D341Med (cell line): Measurements from ENCODE around the gene P2RY2.

Experiments used
- DNase-seq: peaks from one replicate; pipeline ENCODE4 v3.0.0; 2012; ENCODE audit warnings: low spot score

The P2RY2 gene

DNA sequence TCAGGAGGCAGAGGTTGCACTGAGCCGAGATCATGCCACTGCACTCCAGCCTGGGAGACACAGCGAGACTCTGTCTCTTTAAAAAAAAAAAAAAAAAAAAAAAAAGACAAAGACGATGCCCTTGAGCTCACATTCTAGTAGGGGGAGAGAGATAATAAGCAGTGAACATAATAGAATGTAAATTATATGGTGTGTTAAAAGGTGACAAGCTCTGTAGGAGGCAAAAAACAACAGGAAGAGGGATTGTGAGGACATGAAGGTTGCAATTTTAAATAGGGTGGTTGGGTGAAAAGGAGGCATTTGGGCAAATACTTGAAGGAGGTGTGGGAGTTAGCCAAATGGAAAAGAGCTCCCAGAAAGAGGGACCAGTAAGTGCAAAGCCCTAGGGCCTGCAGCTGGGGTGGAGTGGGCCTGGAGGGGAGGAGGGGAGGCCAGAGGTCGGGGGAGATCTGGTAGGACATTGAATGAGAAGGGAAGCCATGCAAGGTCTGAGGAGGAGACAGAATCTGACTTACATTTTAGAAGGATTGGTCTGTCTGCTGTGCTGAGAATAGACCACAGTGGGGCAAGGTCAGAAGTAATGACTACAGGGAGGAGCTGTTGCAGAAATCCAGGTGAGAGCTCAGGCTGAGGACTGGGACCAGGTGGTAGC, 26.6 kb downstream of the P2RY2 start:
- no peak for DNase-seq

DNA sequence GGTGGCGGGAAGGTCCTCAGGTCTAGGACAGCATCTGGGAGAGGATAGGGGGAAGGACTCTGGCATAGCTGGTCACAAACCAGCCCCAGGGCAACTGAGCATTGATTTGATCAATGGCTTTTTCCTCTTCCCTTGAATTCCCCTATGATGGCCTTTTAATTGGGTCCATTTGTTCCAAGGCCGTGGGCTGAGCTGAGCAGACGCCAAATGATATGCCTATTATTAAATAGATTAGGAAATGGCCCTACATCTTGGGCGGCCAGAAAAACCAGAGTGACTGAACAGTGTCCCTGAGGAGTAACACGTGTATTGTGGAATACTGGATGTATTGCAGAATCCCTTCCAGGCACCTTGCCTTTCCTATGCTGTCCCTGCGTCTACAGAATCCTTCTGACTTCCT, 27.4 kb downstream of the P2RY2 start:
- DNase-seq, result no peak

DNA sequence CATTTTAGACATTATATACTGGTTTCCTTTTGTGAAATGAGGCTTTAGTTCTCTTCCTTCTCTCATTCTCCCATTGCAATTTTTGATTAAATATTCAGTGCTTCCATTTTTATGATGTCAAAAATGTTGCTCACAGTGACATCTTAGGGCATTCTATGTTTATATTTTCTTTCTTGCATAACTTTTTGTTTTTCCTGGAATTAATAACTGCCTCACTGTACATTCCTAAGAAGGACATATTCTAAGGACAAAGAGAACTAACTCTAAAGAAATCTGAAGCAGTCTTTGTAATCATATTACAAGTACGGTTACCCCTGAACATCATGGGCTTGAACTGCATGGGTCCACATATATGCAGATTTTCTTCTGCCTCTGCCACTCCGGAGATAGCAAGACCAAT, 28.2 kb downstream of the P2RY2 start:
- no peak for DNase-seq

DNA sequence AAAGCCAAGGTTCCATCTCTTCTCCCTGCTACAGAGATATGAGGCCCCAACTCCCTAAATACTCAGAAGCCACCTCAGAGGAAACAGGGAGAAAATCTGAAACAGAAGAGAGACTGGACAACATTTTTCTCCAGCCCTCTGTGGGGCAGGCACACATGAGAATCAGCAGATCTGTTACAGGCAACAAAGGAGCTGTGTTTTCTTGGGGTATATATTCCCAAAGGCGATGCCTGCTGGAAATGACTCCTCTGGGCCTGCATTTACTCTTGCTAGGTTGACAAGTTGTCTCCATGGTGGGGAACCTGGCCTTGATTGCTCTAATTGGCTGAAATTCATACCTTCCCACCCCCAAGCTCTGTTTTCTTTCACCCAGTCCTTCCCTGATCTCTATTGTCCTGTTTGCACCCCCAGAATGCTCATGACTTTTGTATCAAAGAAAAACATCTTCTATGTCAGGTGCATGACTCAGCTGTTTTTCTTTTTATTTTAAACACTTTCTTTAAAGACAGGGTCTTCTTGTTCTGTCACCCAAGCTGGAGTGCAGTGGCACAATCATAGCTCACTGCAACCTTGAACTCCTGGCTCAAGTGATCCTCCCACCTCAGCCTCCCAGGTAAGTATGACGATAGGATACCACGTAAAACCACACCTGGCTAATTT, 30.6 kb downstream of the P2RY2 start:
- no peak for DNase-seq

DNA sequence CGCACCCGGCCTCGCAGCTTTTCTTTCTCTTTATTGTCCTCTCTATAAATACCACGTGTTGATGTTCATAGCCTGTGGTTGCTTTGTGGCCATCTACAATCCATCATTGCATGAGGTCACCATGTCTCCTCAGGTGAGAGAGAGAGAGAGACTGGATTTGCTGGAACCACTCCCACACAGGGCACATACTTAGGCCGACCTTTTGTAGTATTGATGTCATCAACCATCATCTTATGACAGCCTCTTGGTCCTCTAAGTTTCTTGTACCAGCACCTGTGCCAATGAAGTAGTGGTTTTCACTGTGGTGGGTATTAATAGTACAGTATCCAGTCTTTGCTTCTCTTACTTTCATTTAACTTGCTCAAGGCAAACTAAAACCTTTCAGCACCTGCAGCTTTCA, 31.2 kb downstream of the P2RY2 start:
- DNase-seq, result no peak

DNA sequence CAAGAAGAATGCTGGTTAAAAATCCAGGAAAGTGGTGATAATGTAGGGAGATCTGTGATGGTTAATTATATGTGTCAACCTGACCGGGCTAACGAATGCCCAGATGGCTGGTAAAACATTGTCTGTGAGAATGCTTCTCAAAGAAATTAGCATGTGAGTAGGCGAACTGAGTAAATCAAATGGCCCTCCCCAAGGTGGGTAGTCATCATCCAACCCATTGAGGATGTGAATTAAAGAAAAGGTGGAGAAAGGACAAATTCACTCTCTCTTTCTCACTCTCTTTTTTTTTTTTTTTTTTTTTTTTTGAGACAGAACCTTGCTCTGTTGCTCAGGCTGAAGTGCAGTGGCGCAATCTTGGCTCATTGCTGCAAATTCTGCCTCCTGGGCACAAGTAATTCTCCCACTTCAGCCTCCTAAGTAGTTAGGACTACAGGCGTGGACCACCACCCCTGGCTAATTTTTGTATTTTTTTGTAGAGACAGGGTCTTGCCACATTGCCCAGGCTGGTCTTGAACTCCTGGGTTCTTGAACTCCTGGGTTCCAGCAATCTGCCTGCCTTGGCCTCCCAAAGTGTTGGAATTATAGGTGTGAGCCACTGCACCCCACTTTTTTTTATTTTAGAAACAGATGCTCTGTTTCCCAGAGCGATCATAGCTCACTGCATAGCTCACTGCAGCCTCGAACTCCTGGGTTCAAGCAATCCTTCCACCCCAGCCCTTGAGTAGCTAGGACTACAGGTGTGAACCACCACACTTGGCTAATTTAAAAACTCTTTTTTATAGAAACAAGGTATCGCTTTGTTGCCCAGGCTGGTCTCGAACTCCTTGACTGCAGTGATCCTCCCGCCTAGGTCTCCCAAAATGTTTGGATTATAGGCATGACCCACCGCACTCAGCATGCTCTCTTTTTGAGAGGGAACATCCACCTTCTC, 32.0 kb downstream of the P2RY2 start:
- DNase-seq, result no peak

DNA sequence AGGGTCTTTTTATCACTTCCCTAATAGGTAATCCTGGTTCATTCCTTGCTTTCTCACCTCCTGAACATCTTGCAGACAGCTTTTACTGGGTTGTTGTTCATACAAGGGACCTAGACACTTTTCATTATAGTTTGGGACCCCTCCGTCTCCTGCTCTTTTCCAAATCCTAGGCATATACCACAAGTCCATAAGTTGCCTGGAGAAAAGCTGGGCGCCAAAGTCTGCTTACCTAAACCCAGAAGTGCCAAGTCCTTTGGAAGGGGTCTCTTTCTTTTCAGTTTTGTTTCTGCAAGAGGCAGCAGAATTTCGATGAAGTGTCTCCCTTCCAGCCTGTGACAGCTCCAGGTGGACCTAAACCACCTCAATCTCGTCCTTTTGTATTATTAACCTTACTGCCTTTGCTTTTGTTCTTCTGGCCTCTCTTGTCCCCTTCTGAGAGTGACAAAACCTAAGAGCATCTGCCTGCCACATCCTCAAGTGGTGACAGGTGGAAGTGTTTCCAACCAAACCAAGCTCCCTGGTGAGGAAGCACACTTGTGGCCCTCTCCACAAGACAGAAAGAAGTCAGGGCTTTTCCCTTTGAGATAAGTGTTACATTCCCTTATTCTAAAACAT, 34.6 kb downstream of the P2RY2 start:
- peak; percentile 36 for DNase-seq

DNA sequence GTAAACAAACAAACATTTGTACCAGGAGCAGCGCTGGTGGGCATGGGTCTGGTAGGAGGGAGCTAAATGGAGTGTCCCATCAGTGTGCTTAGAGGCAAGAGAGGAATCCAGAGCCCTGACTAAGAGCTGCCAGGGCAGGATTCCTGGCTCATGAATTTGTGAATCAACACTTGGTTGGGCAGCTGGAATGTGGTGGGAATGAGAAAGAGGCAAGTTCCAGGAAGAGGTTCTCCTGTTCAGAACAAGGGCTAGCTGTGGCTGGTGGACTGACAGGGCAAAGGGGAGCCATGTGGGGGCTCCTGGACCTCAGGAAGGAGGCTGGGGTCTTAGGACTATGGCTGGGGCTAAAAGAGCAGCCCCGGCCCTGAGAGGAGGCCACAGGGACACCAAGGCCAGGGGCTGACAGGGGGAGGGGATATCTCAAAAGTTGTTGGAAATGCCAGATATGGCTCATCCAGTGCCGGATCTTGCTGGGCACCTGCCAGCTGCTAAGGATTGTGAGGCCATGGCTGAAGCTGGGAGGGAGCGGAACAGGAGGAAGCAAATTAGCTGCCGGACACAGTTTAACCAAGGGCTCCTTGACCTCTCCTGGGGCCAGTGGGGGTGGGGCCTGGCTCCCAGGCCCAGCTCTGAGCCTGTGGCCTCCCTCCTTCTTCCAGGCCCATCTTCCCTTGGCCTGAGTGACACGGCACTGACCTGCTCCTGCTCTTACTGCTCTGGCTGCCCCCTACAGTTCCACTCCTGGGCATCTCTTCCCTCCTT, 39.4 kb downstream of the P2RY2 start:
- DNase-seq, result no peak

DNA sequence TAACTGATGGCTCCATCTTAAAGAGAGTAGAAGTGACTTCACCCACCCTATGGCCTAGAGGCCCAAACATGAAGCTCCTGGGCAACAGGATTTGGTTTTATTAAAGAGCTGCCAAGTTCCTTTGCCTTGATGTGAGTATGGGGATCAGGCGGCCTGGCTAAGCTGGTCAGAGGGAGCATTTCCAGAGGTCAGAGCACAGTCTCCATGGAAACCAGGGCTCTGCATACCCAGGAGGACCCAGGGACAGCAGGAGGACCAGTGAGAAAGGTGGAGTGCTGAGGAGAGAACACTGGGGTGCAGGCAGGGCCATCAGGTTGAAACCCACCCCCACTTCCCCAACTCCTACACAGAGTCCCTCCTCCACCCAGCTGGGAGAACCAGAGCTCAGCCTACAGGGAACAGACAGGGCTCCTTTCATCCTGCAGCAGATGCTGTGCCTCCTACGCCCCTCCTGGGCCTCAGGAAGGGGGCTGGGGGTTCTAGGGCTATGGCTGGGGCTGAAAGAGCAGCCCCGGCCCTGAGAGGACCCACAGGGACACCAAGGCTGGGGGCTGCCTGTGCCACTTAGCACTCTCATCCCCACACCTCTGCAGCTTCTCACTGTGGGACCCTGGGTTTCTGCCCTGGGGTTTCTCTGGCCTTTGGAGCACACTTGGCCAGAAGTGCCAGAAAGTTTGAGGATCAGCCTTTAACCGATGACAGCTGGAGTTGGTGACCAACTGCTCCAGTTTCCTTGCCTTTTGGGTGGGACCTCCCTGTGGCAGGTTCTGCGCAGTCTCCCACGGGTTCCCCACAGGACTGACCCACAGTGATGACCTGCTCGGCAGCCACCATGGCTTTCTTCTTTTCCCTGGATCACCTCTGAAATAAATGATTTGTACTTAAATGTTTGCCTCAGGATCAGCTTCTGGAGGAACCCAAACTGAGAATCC, 40.3 kb downstream of the P2RY2 start:
- peak; percentile 4 for DNase-seq

DNA sequence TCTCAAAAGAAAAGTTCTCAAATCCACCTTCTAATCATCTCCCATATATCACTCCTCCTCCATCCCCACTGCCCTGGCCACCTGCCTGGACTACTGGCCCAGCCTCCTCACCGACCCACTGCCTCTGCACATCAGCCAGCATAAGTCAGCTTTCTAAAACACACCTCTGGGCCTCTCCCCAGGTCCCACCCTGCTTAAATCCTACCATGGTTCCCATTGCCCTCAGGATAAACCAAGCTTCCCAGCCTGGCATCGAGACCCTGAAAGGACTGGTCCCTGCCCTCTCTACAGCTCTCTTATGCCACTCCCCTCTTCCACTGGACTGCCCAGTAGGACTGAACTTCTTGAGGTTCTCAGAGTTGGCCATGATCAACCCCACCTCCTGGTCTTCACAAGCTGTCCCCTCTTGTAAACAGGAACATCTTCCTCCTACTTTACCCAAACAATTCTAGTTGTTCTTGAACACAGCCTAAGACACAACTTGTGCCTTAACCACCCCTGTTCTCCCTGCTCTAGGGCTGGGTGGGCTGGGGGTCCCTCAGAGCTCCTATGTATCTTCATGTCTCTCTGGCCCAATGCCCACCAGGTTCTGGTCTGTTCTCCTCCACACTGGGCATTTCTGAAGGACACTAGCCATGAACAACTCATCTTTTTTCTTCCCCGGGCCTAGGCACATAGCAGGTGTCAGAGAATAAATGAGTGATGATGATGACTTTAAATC, 41.5 kb downstream of the P2RY2 start:
- DNase-seq, result peak; percentile 4

DNA sequence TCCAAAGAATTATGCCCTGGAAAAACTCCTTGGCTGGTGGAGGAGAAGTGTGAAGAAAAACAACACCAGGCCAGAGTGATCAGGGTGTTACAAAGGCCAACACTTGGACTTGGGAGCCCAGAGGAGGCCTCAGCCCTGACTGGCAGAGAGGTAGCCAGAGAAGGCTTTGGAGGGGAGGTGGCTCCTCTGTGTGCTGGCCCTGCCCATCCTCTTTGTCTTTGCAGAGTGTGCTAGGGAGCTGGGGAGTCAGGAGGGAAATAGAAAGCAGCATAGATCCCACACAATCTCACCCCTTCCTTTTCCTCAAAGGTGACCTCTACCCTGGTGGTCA, 42.0 kb downstream of the P2RY2 start:
- no peak for DNase-seq

DNA sequence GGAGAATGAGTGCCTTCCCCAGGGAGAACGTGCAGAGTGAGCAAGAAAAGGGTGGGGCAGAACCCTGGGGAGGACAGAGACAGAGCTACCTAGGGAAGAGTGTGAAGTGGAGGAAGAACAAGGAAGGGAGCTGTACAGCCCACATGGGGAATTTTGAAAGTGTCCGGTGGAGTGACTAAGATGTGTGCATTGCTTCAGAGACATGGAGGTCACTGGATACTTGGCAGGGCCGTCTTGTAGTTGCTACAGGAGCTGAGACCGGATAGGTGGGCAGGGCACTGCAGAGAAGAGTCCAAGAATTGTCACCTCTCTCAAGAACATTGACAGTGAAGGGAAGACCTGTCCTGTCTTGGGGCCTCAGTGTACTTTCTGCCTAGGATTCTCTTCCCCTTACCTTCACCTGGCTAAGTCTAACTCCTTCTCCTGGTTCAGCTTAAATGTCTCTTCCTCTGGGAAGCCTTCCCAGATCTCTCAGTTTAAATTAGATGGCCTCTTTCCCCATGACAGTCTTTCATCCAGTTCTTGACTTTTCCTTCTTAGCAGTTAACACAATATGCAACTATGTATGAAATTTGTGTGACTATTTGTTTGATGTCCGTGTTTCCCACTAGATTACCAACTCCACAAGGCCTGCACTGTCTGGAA, 44.9 kb downstream of the P2RY2 start:
- DNase-seq, result peak; percentile 4

DNA sequence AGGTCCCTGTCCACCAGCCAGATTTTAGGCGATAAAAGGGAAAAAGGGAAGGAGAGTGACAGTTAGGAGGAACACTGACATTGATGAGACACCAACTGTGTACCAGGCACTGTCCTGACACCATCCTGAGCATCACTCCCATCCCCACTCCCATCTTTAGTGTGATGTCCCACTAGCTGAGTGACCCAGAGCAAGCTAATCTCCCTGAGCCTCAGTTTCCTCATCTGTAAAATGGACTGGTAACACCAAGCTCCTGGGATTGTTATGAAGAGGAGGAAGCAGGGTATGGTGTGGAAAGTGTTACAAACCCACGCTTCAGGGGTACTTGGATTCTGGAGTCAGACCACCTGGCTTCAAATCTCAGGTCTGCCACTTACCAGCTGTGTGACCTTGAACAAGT, 45.6 kb downstream of the P2RY2 start:
- DNase-seq, result no peak

DNA sequence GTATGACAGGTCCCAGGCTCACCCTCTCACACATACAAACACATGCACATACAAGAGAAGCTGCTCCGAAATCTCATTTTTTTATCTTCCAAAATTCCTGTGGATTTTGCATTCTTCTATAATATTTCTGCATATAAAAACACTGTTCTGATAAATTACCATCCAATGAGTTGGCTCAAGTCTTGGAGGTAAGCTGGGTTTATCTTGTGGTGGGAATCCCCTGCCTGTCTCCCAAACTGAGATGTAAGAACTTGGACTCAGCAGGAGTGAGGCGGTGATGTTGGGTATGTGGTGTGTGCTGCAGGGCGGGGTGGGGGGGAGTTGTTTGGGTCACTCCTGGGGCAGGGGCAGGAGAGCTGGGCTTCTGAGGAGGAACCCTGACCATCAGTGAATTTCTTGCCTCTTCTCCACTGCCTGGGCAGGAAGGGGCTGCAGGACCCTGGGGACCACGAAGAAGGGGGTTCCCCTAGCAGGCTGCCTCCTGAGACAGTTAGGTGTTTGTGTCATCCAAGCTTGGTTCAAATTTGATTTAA, 47.3 kb downstream of the P2RY2 start:
- DNase-seq, result no peak

DNA sequence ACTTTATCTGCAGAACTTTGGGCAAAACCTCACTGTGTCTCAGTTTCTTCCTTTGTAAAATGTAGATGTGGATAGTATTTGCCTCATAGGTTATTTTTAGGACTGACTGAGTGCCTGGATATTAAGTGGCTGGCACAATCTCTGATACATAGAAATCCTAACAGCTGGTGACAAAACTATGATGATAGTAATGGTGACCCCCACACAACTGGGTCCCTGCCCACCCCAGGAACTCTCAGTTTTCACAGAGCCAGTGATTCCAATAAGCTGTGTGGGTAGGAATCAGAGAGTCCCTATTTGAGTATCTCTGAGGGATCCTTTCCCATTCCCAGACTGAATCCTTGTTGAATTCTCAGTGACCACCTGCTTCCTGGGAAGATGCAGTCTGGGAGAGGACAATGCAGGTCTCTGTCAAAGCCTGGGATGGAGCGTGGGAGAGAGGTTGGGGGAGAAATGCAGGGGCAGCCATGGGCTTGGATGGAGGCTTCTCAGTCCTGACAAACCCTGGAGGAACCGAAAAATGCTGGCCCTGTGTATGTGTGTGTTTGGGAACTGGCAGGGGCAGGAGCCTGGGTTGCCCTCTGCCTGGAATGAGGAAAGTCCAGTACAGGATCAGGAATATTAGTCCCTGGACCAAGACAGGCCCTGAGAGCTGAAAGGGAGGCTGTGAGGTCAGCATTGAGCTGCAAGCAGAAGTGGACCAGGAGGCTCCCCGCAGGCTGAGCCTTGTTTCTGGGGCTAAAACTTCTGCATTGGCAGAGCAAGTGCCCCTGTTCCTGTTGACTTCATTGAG, 48.0 kb downstream of the P2RY2 start:
- no peak for DNase-seq

DNA sequence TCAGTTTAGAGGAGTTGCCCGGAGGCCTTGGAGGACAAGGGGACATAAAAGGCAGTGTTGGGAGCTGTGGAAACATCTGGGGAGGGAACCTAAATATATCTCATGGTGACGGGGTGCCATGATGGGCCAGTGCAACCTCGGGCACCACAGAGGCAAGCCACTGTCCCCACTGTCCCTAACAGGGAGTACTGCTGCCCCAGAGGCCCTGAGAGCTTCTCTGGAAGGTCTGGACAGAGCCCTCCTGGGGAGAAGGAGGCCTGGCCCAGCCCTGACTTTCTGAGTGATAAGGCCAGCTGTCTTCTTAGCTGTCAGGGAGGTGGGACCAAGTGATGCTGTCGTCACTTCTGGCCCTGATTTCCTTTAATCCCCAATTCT, 48.6 kb downstream of the P2RY2 start:
- DNase-seq, result no peak

DNA sequence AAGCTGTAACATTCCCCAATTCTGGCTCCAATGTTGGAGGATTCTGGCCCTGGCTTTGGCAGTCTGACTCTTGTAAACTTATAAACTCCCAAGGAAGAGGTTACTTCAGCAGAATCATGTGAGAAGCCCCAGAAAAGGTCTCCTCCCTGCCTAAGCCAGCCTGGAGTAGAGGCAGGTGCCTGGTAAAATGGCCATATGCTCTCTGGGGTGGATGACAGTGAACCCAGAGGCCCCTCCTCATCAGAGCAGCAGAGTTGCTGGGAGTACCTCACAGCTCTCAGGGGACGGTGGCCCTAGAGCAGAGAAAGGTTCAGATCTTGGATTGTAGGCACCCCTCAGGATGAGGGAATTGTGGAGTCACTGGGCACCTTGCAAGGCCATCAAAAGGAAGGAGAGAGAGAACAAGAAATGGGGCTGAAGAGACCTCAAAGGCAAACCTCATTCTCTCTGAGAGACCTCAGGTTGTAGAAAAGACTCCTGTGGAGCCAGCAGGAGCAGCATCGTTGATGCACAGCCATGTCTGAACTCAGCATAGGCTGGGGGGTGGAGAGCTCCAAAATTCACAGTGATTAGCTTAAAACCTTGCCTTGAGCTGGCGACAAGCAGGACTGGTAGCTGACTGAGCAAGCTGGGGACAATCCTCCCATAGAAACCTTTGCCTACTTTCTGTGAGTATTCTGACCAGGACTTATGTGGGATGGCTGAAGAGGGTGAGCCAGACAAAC, 49.2 kb downstream of the P2RY2 start:
- no peak for DNase-seq
